OCI-LY3 (cell line): ENCODE results near the gene SHC3.

Source experiments
- CTCF ChIP-seq: fragments of 200-600, 300-600 bp; sonication (generic); IDR thresholded peaks from 2 replicates; pipeline ENCODE4 v1.5.1; 2014; ENCODE audit warnings: antibody characterized with exemption, low read length, low read depth
- EZH2phosphoT487 ChIP-seq: fragments of 200-600 bp; shearing (Covaris generic); IDR thresholded peaks from 2 replicates; pipeline ENCODE4 v1.6.1; 2018; ENCODE audit warnings: antibody characterized with exemption, mixed run types, low read depth

GRCh38 chr9:89185980-89186379, 7.4 kb upstream of the SHC3 start:
- no peak for TF ChIP-seq CTCF
- no peak for TF ChIP-seq EZH2phosphoT487
